PFSK-1 (cell line): ENCODE data around the gene ARHGAP4.

Source experiments
- FOXP2 ChIP-seq: optimal IDR thresholded peaks from 2 replicates; pipeline ENCODE3; 2011; ENCODE audit warnings: borderline replicate concordance, control low read depth, inconsistent platforms; ENCODE audit not compliant: insufficient read depth; ENCODE audit errors: extremely low read length, extremely low read depth
- POLR2AphosphoS5 ChIP-seq: IDR thresholded peaks from 2 replicates; pipeline ENCODE4 v1.6.1; 2012; ENCODE audit warnings: low read depth, mild to moderate bottlenecking, control low read depth, low read length, moderate library complexity
- REST ChIP-seq, 2 experiments: IDR thresholded peaks; 2 replicates each; pipeline versions ENCODE4 v1.6.1 to v1.8.0; 2011 to 2012; ENCODE audit warnings: low read depth in 2 of 2, low read length in 2 of 2, control low read depth in 1 of 2, inconsistent platforms in 1 of 2, mild to moderate bottlenecking in 1 of 2, moderate library complexity in 1 of 2; ENCODE audit not compliant: insufficient read depth in 1 of 2
- SIN3A ChIP-seq: IDR thresholded peaks from 2 replicates; pipeline ENCODE4 v1.6.1; 2012; ENCODE audit warnings: mild to moderate bottlenecking, low read length, moderate library complexity, borderline replicate concordance; ENCODE audit not compliant: insufficient read depth
- TAF1 ChIP-seq: IDR thresholded peaks from 2 replicates; pipeline ENCODE4 v1.6.1; 2012; ENCODE audit warnings: low read length, control low read depth, borderline replicate concordance; ENCODE audit not compliant: insufficient read depth

- no peak for TF ChIP-seq TAF1
- TF ChIP-seq REST (IDR thresholded peaks at IDR 0.05; ENCODE audit: insufficient read depth in 1 of 2, low read depth in 2 of 2, low read length in 2 of 2): peak in 1 of 2 experiments; percentile 15; a peak in 1 of 4 replicates
- no peak for TF ChIP-seq POLR2AphosphoS5
- TF ChIP-seq SIN3A: no peak
- TF ChIP-seq FOXP2: no peak
Measured at GRCh38 chrX:153874085-153874365, 52.0 kb downstream of the ARHGAP4 start.
